Keratinocyte (primary cell): ENCODE data around the gene TKT. TPM values are rescaled to one million over a fixed set of nuclear protein-coding genes. Genes with fewer than 3 reads are reported as not detected.

ENCODE experiments used
- DNase-seq: peaks from one replicate; pipeline ENCODE4 v3.0.0-alpha.2; 2011; ENCODE audit warnings: low read depth, missing footprints, low spot score
- FAIRE-seq: peaks from 2 replicates; lab custom pipeline; 2011; peaks lifted over from hg19 to GRCh38; lab: Jason Lieb, UNC
- H2AFZ ChIP-seq: 2 replicates; pipeline ENCODE4 v1.6.0; 2012; ENCODE audit warnings: low read length, control low read depth, inconsistent platforms; ENCODE audit not compliant: control insufficient read depth
- H3K27ac ChIP-seq: 2 replicates; pipeline ENCODE4 v1.5.1; 2011; ENCODE audit warnings: low read length; ENCODE audit not compliant: control insufficient read depth, insufficient read depth
- H3K27me3 ChIP-seq: 3 replicates; pipeline ENCODE4 v1.6.0; 2011; ENCODE audit warnings: low read length; ENCODE audit not compliant: control insufficient read depth, insufficient read depth; ENCODE audit errors: extremely low read depth
- H3K36me3 ChIP-seq, 2 experiments: 2 replicates in 1 of 2; 3 replicates in 1 of 2; pipeline ENCODE4 v1.5.1; 2011; ENCODE audit warnings: low read length in 2 of 2, mild to moderate bottlenecking in 1 of 2; ENCODE audit not compliant: control insufficient read depth in 2 of 2, insufficient read depth in 2 of 2; ENCODE audit errors: extremely low read depth in 1 of 2
- H3K4me1 ChIP-seq: 3 replicates; pipeline ENCODE4 v1.5.1; 2011; ENCODE audit warnings: low read length; ENCODE audit not compliant: control insufficient read depth, insufficient read depth; ENCODE audit errors: extremely low read depth
- H3K4me2 ChIP-seq: 3 replicates; pipeline ENCODE4 v1.6.0; 2011; ENCODE audit warnings: low read depth, low read length; ENCODE audit not compliant: control insufficient read depth, insufficient read depth; ENCODE audit errors: extremely low read depth
- H3K4me3 ChIP-seq, 3 experiments: fragments of 200-600 bp in 1 of 3; sonication (generic) in 1 of 3; 2 replicates in 2 of 3; 3 replicates in 1 of 3; pipeline ENCODE4 v1.5.1; 2011 to 2016; ENCODE audit warnings: low read length in 3 of 3, mild to moderate bottlenecking in 3 of 3, control low read depth in 2 of 3, inconsistent platforms in 1 of 3, low read depth in 1 of 3, mixed read lengths in 1 of 3, mixed run types in 1 of 3, moderate library complexity in 1 of 3; ENCODE audit not compliant: control insufficient read depth in 2 of 3, insufficient read depth in 2 of 3; ENCODE audit errors: extremely low read depth in 1 of 3
- H3K79me2 ChIP-seq: 2 replicates; pipeline ENCODE4 v1.6.0; 2012; ENCODE audit warnings: low read length; ENCODE audit not compliant: control insufficient read depth, insufficient read depth
- H3K9ac ChIP-seq: 3 replicates; pipeline ENCODE4 v1.6.0; 2011; ENCODE audit warnings: low read length; ENCODE audit not compliant: control insufficient read depth, insufficient read depth; ENCODE audit errors: extremely low read depth
- H3K9me1 ChIP-seq: 3 replicates; pipeline ENCODE4 v1.6.0; 2011; ENCODE audit warnings: low read length; ENCODE audit not compliant: control insufficient read depth, insufficient read depth; ENCODE audit errors: extremely low read depth
- H3K9me3 ChIP-seq: 2 replicates; pipeline ENCODE4 v1.5.1; 2012; ENCODE audit warnings: low read depth, low read length; ENCODE audit not compliant: control insufficient read depth
- H4K20me1 ChIP-seq: 3 replicates; pipeline ENCODE4 v1.6.0; 2011; ENCODE audit warnings: low read length; ENCODE audit not compliant: control insufficient read depth, insufficient read depth; ENCODE audit errors: extremely low read depth
- CTCF ChIP-seq, 3 experiments: IDR thresholded peaks in 1 of 3; conservative IDR thresholded peaks in 1 of 3; optimal IDR thresholded peaks in 1 of 3; 2 replicates in 2 of 3; 3 replicates in 1 of 3; pipeline versions ENCODE3 to v1.5.1; 2011; ENCODE audit warnings: low read length in 3 of 3, mild to moderate bottlenecking in 3 of 3, moderate library complexity in 2 of 3, control low read depth in 1 of 3, inconsistent platforms in 1 of 3; ENCODE audit not compliant: insufficient read depth in 2 of 3; ENCODE audit errors: extremely low read depth in 1 of 3
- EZH2 ChIP-seq: IDR thresholded peaks from one replicate; pipeline ENCODE4 v1.6.1; 2012; ENCODE audit warnings: inconsistent platforms, mild to moderate bottlenecking, low read length, moderate library complexity
- dilution Hi-C: fragments of 300-500 bp; cut with MboI; formaldehyde crosslinking; loops from one replicate; pipeline ENCODE4 v1.7.0; 2020; ENCODE audit warnings: low sequenced_read_pairs; ENCODE audit not compliant: extremely low pct_ligation_motif_present
- polyA plus RNA-seq, 5 experiments: library from polyadenylated mRNA; depleted of rRNA in 3 of 5; stranded (reverse) in 3 of 5; stranded (forward) in 1 of 5; unstranded in 1 of 5; fragments of >200 nt; gene quantifications; 1 replicate in 1 of 5; 2 replicates in 3 of 5; 3 replicates in 1 of 5; pipeline versions ENCODE4 v1.2.1 to v1.2.3, GENCODE V29; 2011 to 2012; ENCODE audit warnings: missing spikeins in 2 of 5, low read depth in 1 of 5, low replicate concordance in 1 of 5

The TKT gene
- polyA plus RNA-seq, 1 donor (not counting 4 experiments of a cell fraction or from before 2014, with no cell fraction given), result 266 TPM

GRCh38 chr3:53182764-53183355 lies 73.0 kb downstream of the TKT start:
- peaks cover 24 to 47% of the 10 kb centered on the region in 2 experiments for H3K36me3 ChIP-seq
- H3K27ac ChIP-seq, result no peak overlapping the region

GRCh38 chr3:53181528-53181927 lies 74.3 kb downstream of the TKT start:
- peaks cover 21 to 43% of the 10 kb centered on the region in 2 experiments for H3K36me3 ChIP-seq
- FAIRE-seq, result no peak
- no peaks in the 10 kb centered on the region for H3K4me1 ChIP-seq
- TF ChIP-seq CTCF (optimal IDR thresholded peaks at IDR 0.05 in 1 of 3, IDR thresholded peaks at IDR 0.05 in 1 of 3, conservative IDR thresholded peaks at IDR 0.05 in 1 of 3; ENCODE audit: extremely low read depth in 1 of 3, insufficient read depth in 2 of 3, low read length in 3 of 3), result no peak
- TF ChIP-seq EZH2, result no peak
- no peak overlapping the region for H3K9ac ChIP-seq
- H3K4me2 ChIP-seq, result no peak overlapping the region
- no peaks in the 10 kb centered on the region for H3K79me2 ChIP-seq
- DNase-seq, result no peak
- H3K27ac ChIP-seq, result no peak overlapping the region
- H2AFZ ChIP-seq, result no peak overlapping the region
- H3K9me1 ChIP-seq, result no peaks in the 10 kb centered on the region
- H3K9me3 ChIP-seq, result no peaks in the 10 kb centered on the region
- no peaks in the 10 kb centered on the region for H3K27me3 ChIP-seq
- H3K4me3 ChIP-seq, result no peak overlapping the region
- dilution Hi-C loops, result no loop called here
- H4K20me1 ChIP-seq, result peaks cover 2% of the 10 kb centered on the region

More at GRCh38 chr3:53182764-53183355, 73.0 kb downstream of the TKT start:
- Histone ChIP-seq H3K4me1 (no peaks in the 10 kb centered on the region), H3K27me3 (no peaks in the 10 kb centered on the region), H4K20me1 (no peaks in the 10 kb centered on the region), H3K4me3 (no peak overlapping the region), H2AFZ (no peak overlapping the region), H3K79me2 (no peaks in the 10 kb centered on the region), H3K4me2 (no peak overlapping the region), H3K9ac (no peak overlapping the region), H3K9me1 (no peaks in the 10 kb centered on the region), H3K9me3 (no peaks in the 10 kb centered on the region)
- TF ChIP-seq CTCF (optimal IDR thresholded peaks at IDR 0.05 in 1 of 3, IDR thresholded peaks at IDR 0.05 in 1 of 3, conservative IDR thresholded peaks at IDR 0.05 in 1 of 3; ENCODE audit: extremely low read depth in 1 of 3, insufficient read depth in 2 of 3, low read length in 3 of 3), result no peak
- TF ChIP-seq EZH2, result no peak
- DNase-seq, result no peak
- dilution Hi-C loops, result no loop called here
- no peak for FAIRE-seq
